ENCODE data around the gene TOB1. TPM values are rescaled to one million over a fixed set of nuclear protein-coding genes. Genes with fewer than 3 reads are reported as not detected.
A peak's percentile ranks its signal among the peaks of the same experiment; 100 is the strongest.
"Not testable (repeated sequence)": the region's sequence is repeated elsewhere in the genome, so short reads cannot be mapped to it uniquely, and the experiment has no call there.

The TOB1 gene
- total RNA-seq, 1 donor from 2014 or later = 70.1 TPM

GRCh38 chr17:50877838-50878237 is 11.7 kb upstream of the TOB1 start:
- Histone ChIP-seq H3K27me3 (no peaks in the 10 kb centered on the region), H3K4me3 (no peak overlapping the region), H3K27ac (no peak overlapping the region), H3K9me3 (no peaks in the 10 kb centered on the region), H3K4me1 (no peaks in the 10 kb centered on the region), H3K36me3 (no peaks in the 10 kb centered on the region)
- intact Hi-C loops (cut with DNase I) = no loop called here
- ATAC-seq (no peak), DNase-seq (no peak)
- no peak for TF ChIP-seq CTCF (IDR thresholded peaks at IDR 0.05)

- H3K27me3 ChIP-seq; DNase-seq; ATAC-seq; H3K4me1 ChIP-seq; H3K36me3 ChIP-seq; H3K4me3 ChIP-seq; H3K27ac ChIP-seq; intact Hi-C loops (cut with DNase I); H3K9me3 ChIP-seq: not testable (repeated sequence)
Measured at GRCh38 chr17:50877042-50877441, 10.9 kb upstream of the TOB1 start.

- Histone ChIP-seq H3K4me1 (peaks cover 6% of the 10 kb centered on the region), H3K9me3 (no peaks in the 10 kb centered on the region), H3K27ac (no peak overlapping the region), H3K4me3 (no peak overlapping the region), H3K36me3 (no peaks in the 10 kb centered on the region), H3K27me3 (no peaks in the 10 kb centered on the region)
- no peak for ATAC-seq
- DNase-seq = no peak
- intact Hi-C loops (cut with DNase I) = no loop called here
- no peak for TF ChIP-seq CTCF (IDR thresholded peaks at IDR 0.05)
Measured at GRCh38 chr17:50875074-50875473, 8.9 kb upstream of the TOB1 start.

- Histone ChIP-seq H3K4me3 (no peak overlapping the region), H3K27ac (no peak overlapping the region), H3K4me1 (peaks cover 18% of the 10 kb centered on the region), H3K27me3 (no peaks in the 10 kb centered on the region), H3K36me3 (no peaks in the 10 kb centered on the region), H3K9me3 (no peaks in the 10 kb centered on the region)
- DNase-seq (no peak), ATAC-seq (peak; percentile 32)
- intact Hi-C loops (cut with DNase I) = no loop called here
- TF ChIP-seq CTCF (IDR thresholded peaks at IDR 0.05) = no peak
Measured at GRCh38 chr17:50872710-50873424, 6.7 kb upstream of the TOB1 start.

GRCh38 chr17:50871898-50872297 is 5.7 kb upstream of the TOB1 start:
- H3K36me3 ChIP-seq = no peaks in the 10 kb centered on the region
- H3K4me3 ChIP-seq = no peak overlapping the region
- TF ChIP-seq CTCF (IDR thresholded peaks at IDR 0.05) = no peak
- ATAC-seq (no peak), DNase-seq (no peak)
- intact Hi-C loops (cut with DNase I) = no loop called here
- no peaks in the 10 kb centered on the region for H3K27me3 ChIP-seq
- H3K27ac ChIP-seq = no peak overlapping the region
- H3K9me3 ChIP-seq = no peaks in the 10 kb centered on the region
- H3K4me1 ChIP-seq = peaks cover 18% of the 10 kb centered on the region

GRCh38 chr17:50871364-50871763 is 5.2 kb upstream of the TOB1 start:
- H3K27me3 ChIP-seq = no peaks in the 10 kb centered on the region
- H3K36me3 ChIP-seq = no peaks in the 10 kb centered on the region
- ATAC-seq (no peak), DNase-seq (no peak)
- H3K27ac ChIP-seq = no peak overlapping the region
- H3K4me1 ChIP-seq = peaks cover 18% of the 10 kb centered on the region
- intact Hi-C loops (cut with DNase I) = no loop called here
- no peak for TF ChIP-seq CTCF (IDR thresholded peaks at IDR 0.05)
- no peak overlapping the region for H3K4me3 ChIP-seq
- H3K9me3 ChIP-seq = no peaks in the 10 kb centered on the region

All from upper lobe of right lung (tissue), 1 donor.